Stimulated activated memory B cell treated with anti-CD40 and anti-IgM and Interleukin-4, amounts not matched to agents 10 μg/mL and 1 μg/mL and 100 μg/mL, for 72 hours (primary cell): ENCODE measurements around the gene TMEM45A.

ENCODE experiments used
- ATAC-seq: fragments of 150-1000 bp; cut with Tn5 transposase; 2 replicates; pipeline ENCODE4 v1.10.0; 2021
- H3K27ac Mint-ChIP-seq: one replicate; pipeline ENCODE4 v1.8.0; 2022; ENCODE audit warnings: mild to moderate bottlenecking, mixed read lengths
- H3K27me3 Mint-ChIP-seq: one replicate; pipeline ENCODE4 v1.8.0; 2022; ENCODE audit warnings: mixed read lengths
- H3K36me3 Mint-ChIP-seq: one replicate; pipeline ENCODE4 v1.8.0; 2022; ENCODE audit warnings: mixed read lengths
- H3K4me1 Mint-ChIP-seq: one replicate; pipeline ENCODE4 v1.8.0; 2022; ENCODE audit warnings: mixed read lengths
- H3K4me3 Mint-ChIP-seq: one replicate; pipeline ENCODE4 v1.8.0; 2022; ENCODE audit warnings: mild to moderate bottlenecking, moderate library complexity, mixed read lengths
- H3K9me3 Mint-ChIP-seq: one replicate; pipeline ENCODE4 v1.8.0; 2022; ENCODE audit warnings: mixed read lengths

The TMEM45A gene

GRCh38 chr3:100517276-100517675 lies 24.9 kb downstream of the TMEM45A start:
- no peaks in the 10 kb centered on the region for H3K9me3 Mint-ChIP-seq
- H3K4me3 Mint-ChIP-seq = no peak overlapping the region
- no peaks in the 10 kb centered on the region for H3K4me1 Mint-ChIP-seq
- no peak for ATAC-seq
- no peaks in the 10 kb centered on the region for H3K36me3 Mint-ChIP-seq
- no peaks in the 10 kb centered on the region for H3K27me3 Mint-ChIP-seq
- no peak overlapping the region for H3K27ac Mint-ChIP-seq

DNA sequence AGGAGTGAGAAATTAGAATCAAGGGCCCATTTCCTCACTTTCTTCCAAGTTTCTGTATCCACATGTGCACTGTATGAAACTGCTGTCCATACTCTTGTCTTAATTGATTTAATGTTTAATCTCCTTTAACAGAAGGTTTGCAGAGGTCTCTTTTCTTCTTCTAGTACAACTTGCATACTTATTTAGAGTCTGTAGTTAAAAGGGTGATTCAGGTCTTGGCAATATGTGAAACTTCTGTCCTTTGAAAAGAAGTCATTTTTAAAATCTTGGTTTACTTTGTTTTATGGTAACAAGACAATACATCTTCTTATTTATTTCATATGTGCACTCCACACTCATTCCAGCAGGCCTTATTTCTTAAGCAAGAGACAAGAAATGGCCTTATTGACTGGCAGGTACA lies 25.8 kb downstream of the TMEM45A start:
- Mint-ChIP-seq H3K4me3 (no peak overlapping the region), H3K27me3 (peaks cover under 1% of the 10 kb centered on the region), H3K36me3 (no peaks in the 10 kb centered on the region), H3K9me3 (no peaks in the 10 kb centered on the region), H3K4me1 (no peaks in the 10 kb centered on the region), H3K27ac (no peak overlapping the region)
- ATAC-seq = no peak

DNA sequence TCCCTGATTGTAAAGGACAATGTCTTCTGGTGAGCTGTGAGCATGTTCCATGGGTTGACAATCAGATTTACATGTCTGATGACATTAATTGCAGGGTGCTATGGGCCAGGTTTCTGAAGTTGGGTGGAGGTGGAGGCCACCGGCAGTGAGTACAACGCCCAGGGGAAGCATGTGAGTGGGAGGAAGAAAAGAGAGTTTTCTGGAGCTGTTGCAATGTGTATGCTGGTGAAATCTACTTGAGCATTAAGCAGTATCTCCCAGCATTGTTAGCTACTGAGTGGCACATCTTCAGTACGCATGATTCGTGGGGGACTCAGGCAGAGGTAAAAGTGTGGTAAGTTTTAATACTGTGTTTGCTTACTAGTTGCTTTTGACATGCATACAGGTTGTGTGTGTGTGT lies 26.6 kb downstream of the TMEM45A start:
- H3K9me3 Mint-ChIP-seq = no peaks in the 10 kb centered on the region
- no peaks in the 10 kb centered on the region for H3K4me1 Mint-ChIP-seq
- no peaks in the 10 kb centered on the region for H3K36me3 Mint-ChIP-seq
- H3K4me3 Mint-ChIP-seq = no peak overlapping the region
- H3K27ac Mint-ChIP-seq = no peak overlapping the region
- peaks cover 8% of the 10 kb centered on the region for H3K27me3 Mint-ChIP-seq
- no peak for ATAC-seq

DNA sequence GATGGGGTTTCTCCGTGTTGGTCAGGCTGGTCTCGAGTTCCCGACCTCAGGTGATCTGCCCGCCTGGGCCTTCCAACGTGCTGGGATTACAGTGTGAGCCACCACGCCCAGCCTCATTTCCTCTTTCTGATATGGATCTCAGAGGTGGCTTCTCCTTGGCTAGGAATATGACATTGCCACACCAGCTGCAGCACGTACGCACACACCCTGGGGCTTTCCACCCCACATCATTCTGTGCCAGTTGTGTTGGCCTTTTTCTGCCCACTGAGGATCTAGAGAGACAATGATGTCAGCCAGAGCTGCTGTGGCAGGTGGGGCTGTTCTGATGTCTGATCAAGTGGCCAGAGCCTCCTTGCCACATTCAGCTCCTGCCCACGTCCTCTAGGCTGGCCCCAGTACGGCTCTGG lies 29.0 kb downstream of the TMEM45A start:
- H3K27me3 Mint-ChIP-seq = peaks cover 18% of the 10 kb centered on the region
- no peaks in the 10 kb centered on the region for H3K4me1 Mint-ChIP-seq
- ATAC-seq = no peak
- H3K36me3 Mint-ChIP-seq = no peaks in the 10 kb centered on the region
- H3K9me3 Mint-ChIP-seq = no peaks in the 10 kb centered on the region
- no peak overlapping the region for H3K27ac Mint-ChIP-seq
- H3K4me3 Mint-ChIP-seq = no peak overlapping the region

GRCh38 chr3:100522125-100522524 lies 29.7 kb downstream of the TMEM45A start:
- Mint-ChIP-seq H3K27me3 (peaks cover 20% of the 10 kb centered on the region), H3K36me3 (no peaks in the 10 kb centered on the region), H3K27ac (no peak overlapping the region), H3K9me3 (no peaks in the 10 kb centered on the region), H3K4me3 (no peak overlapping the region), H3K4me1 (no peaks in the 10 kb centered on the region)
- ATAC-seq = no peak

DNA sequence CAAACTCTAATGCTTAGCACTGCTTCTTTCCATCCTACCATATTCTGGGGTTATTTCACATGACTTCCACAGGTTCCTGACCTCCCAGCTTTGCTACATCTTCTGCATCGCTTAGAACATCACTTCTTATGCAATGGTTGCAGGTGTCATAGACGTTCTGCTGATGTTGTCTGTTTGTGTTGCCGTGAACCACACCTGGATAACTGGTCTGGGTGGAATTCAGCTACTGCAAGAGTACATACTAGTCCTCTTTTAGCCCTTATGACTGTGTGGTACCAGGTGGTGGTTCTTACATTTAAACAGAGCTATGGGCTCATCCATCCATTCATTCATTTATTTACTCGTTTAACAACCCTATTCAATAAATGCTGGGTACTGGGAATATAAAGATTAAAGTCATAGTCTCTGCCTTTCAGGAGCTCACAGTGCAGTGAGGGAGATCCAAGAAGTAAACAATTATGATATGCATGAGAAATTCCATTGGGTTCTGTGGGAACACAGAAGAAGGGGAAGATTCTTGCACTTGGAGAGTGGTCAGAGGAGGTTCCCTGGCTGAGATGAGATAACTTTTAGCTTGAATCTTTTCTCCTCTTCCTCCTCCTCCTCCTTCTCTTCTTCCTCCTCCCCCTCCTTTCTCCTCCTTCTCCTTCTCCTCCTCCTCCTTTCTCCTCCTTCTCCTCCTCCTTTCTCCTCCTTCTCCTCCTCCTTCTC lies 30.8 kb downstream of the TMEM45A start:
- Mint-ChIP-seq H3K27me3 (peaks cover 20% of the 10 kb centered on the region), H3K27ac (no peak overlapping the region), H3K9me3 (no peaks in the 10 kb centered on the region), H3K4me3 (no peak overlapping the region), H3K36me3 (no peaks in the 10 kb centered on the region), H3K4me1 (no peaks in the 10 kb centered on the region)
- no peak for ATAC-seq

GRCh38 chr3:100525753-100526612 lies 33.6 kb downstream of the TMEM45A start:
- Mint-ChIP-seq H3K27ac (no peak overlapping the region), H3K4me3 (no peak overlapping the region), H3K27me3 (peaks cover 20% of the 10 kb centered on the region), H3K4me1 (no peaks in the 10 kb centered on the region), H3K36me3 (no peaks in the 10 kb centered on the region), H3K9me3 (no peaks in the 10 kb centered on the region)
- no peak for ATAC-seq

DNA sequence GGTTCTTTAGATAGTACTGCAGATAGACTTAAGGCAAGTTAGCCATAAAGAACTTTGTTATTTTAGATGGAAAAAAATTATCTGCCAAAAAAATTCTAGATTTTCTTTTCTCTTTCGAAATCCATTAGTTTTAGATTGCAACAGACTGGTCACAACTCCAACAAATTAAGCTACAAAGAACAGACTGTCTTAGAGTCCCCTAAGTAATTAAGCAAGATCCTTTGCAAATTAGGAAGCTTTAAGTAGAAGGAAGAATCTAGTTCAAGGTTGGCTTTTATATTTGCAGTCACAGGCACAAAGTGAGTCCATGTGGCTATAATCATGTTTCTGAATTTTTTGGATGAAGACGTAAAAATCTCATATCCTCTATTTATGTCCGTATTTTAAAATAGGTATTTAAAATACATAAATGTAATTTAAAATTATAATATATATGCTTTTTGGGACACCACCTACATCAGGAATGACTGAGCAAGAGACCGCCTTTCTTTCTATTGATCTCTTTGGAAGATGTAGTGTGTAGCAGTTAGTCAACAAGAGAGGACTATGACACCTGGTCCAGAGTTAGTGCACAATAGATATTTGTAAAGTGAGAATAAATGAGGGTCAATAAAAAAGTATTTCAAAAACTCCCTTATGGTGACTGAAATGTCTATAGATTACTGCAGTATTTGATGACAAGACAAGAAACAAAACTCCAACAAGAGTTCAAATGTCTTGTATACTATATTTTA lies 34.4 kb downstream of the TMEM45A start:
- ATAC-seq = no peak
- H3K27me3 Mint-ChIP-seq = peaks cover 20% of the 10 kb centered on the region
- no peaks in the 10 kb centered on the region for H3K36me3 Mint-ChIP-seq
- H3K9me3 Mint-ChIP-seq = no peaks in the 10 kb centered on the region
- no peak overlapping the region for H3K4me3 Mint-ChIP-seq
- no peaks in the 10 kb centered on the region for H3K4me1 Mint-ChIP-seq
- no peak overlapping the region for H3K27ac Mint-ChIP-seq

DNA sequence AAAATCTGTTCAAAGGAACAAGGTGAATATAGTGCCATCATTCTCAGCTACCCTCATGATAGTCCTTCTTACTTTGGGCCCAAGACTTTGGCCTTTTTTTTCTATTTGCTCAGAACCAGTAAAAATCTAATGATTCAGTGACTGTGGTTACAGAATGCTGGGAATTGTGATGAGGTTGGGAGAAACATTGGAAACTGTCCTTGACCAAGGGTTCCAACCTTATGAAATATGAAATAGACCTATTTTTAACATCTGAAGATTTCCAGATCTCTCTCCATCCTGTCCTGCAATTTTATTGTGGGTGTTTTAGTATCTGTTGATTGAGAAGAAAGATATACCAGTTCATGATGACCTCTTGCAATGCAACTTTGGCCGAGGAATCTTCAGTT lies 34.9 kb downstream of the TMEM45A start:
- Mint-ChIP-seq H3K4me3 (no peak overlapping the region), H3K36me3 (no peaks in the 10 kb centered on the region), H3K4me1 (no peaks in the 10 kb centered on the region), H3K9me3 (no peaks in the 10 kb centered on the region), H3K27ac (no peak overlapping the region), H3K27me3 (peaks cover 20% of the 10 kb centered on the region)
- ATAC-seq = no peak

DNA sequence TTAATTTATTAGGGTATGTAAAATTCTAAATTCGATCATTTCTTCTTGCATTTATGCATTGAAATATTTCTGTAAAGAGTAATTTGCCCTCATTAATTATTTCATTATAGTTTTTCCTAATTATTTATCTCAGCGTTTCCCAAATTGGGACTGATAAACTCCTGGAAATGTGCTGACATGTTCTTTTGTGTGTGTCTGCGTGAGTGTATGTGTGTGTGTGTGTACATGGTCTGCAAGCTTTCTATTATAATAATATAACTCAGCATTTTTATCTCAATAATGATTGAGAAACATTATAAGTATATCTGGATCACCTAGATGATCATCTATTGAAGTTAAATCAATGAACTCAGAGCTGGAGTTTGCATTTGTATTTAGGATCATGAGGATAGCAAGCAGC lies 38.7 kb downstream of the TMEM45A start:
- H3K9me3 Mint-ChIP-seq = no peaks in the 10 kb centered on the region
- H3K4me1 Mint-ChIP-seq = no peaks in the 10 kb centered on the region
- H3K36me3 Mint-ChIP-seq = no peaks in the 10 kb centered on the region
- ATAC-seq = no peak
- H3K27ac Mint-ChIP-seq = no peak overlapping the region
- peaks cover 5% of the 10 kb centered on the region for H3K27me3 Mint-ChIP-seq
- no peak overlapping the region for H3K4me3 Mint-ChIP-seq

DNA sequence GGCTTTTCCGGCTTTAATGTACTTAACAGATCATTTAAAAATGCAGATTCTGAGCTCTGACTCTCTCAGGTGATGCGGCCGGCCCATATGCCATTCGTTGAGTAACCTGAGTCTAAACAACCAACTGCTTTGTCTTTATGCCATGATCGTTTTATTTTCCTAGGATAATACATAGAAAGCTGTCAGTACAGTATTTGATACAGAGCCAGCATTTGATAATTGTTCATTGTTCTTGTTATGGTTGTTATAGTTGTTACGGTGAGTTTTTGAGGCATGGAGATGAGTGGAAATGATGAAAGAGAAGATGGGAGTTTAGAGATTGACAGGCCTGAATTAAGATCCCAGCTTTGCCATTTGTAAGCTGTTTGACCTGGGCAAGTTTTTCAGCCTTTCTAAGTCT lies 40.0 kb downstream of the TMEM45A start:
- ATAC-seq = no peak
- Mint-ChIP-seq H3K9me3 (no peaks in the 10 kb centered on the region), H3K27ac (no peak overlapping the region), H3K36me3 (no peaks in the 10 kb centered on the region), H3K4me3 (no peak overlapping the region), H3K4me1 (no peaks in the 10 kb centered on the region), H3K27me3 (no peaks in the 10 kb centered on the region)

GRCh38 chr3:100533176-100533575 lies 40.8 kb downstream of the TMEM45A start:
- H3K4me3 Mint-ChIP-seq = no peak overlapping the region
- H3K27me3 Mint-ChIP-seq = no peaks in the 10 kb centered on the region
- ATAC-seq = no peak
- no peak overlapping the region for H3K27ac Mint-ChIP-seq
- no peaks in the 10 kb centered on the region for H3K36me3 Mint-ChIP-seq
- H3K4me1 Mint-ChIP-seq = no peaks in the 10 kb centered on the region
- H3K9me3 Mint-ChIP-seq = no peaks in the 10 kb centered on the region

- Mint-ChIP-seq H3K4me3 (no peak overlapping the region), H3K9me3 (no peaks in the 10 kb centered on the region), H3K4me1 (no peaks in the 10 kb centered on the region), H3K36me3 (no peaks in the 10 kb centered on the region), H3K27ac (no peak overlapping the region), H3K27me3 (no peaks in the 10 kb centered on the region)
- no peak for ATAC-seq
These were observed 43.2 kb downstream of the TMEM45A start for GRCh38 chr3:100535610-100535943.

- Mint-ChIP-seq H3K4me3 (no peak overlapping the region), H3K9me3 (peaks cover 3% of the 10 kb centered on the region), H3K27me3 (no peaks in the 10 kb centered on the region), H3K36me3 (no peaks in the 10 kb centered on the region), H3K27ac (no peak overlapping the region), H3K4me1 (no peaks in the 10 kb centered on the region)
- no peak for ATAC-seq
These were observed 43.7 kb downstream of the TMEM45A start for GRCh38 chr3:100536093-100536492.

GRCh38 chr3:100537646-100538338 lies 45.4 kb downstream of the TMEM45A start:
- ATAC-seq = no peak
- no peaks in the 10 kb centered on the region for H3K27me3 Mint-ChIP-seq
- H3K36me3 Mint-ChIP-seq = no peaks in the 10 kb centered on the region
- no peak overlapping the region for H3K4me3 Mint-ChIP-seq
- peaks cover 8% of the 10 kb centered on the region for H3K9me3 Mint-ChIP-seq
- no peaks in the 10 kb centered on the region for H3K4me1 Mint-ChIP-seq
- H3K27ac Mint-ChIP-seq = no peak overlapping the region
